Measurements from ENCODE around the gene LRBA.

The LRBA gene

DNA sequence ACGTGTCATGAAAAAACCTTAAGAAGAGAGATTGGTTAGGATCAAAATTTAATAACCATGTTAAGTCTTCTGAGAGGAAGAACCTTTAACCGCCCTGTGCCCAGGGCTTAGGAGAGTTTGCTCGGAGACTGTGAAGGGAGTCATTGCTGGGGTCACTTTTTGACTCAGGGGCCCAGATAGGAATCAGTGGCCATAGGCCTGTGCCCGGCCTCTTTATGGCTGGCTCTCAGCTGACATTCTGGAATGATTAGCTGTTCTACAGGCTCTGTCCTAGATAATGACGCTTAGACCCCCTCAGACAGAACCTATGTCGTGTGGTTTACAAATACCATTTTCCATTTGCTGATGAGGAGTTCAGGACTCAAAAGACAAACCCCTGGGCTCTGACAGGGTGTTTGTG, 762.8 kb downstream of the LRBA start:
- no peak for DNase-seq

DNA sequence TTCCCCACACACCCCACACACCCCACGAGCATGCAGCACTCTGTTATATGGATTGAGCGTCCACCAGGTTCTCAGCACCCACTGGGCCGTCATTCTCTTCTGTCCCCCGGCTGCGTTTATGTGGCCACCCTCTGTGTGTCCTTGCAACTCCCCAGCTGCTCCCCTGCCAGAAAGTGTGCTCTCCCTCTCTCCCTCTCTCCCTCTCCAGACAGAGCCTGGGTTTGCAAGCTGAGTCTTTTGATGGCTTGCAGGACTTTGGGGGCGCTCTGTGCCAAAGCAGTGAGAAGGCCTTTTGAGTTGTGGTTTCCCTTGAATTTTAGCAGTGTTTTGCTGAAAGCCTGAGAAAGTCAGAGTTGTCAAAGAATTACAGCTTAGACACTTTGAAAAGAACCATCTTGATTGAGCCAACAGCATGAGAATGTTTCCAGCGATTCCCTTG, 763.3 kb downstream of the LRBA start:
- DNase-seq, result no peak

DNA sequence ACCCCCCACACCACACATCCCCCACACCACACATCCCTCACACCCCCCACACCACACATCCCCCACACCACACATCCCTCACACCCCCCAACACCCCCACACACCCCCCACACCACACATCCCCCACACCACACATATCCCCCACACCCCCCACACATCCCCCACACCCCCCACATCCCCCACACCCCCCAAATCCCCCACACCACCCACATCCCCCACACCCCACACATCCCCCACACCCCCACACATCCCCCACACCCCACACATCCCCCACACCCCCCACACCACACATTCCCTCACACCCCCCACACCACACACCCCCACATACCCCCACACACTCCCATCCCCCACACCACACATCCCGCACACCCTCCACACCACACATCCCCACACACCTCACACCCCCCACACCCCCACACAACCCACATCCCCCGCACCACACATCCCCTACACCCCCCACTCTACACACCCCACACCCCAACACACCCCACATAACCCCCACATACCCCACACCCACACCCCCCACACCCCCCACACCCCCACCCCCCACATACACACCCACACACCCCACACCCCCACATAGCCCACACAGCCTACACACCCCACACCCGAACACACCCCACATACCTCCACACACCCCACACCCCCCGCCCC, 764.0 kb downstream of the LRBA start:
- DNase-seq, result no peak

DNA sequence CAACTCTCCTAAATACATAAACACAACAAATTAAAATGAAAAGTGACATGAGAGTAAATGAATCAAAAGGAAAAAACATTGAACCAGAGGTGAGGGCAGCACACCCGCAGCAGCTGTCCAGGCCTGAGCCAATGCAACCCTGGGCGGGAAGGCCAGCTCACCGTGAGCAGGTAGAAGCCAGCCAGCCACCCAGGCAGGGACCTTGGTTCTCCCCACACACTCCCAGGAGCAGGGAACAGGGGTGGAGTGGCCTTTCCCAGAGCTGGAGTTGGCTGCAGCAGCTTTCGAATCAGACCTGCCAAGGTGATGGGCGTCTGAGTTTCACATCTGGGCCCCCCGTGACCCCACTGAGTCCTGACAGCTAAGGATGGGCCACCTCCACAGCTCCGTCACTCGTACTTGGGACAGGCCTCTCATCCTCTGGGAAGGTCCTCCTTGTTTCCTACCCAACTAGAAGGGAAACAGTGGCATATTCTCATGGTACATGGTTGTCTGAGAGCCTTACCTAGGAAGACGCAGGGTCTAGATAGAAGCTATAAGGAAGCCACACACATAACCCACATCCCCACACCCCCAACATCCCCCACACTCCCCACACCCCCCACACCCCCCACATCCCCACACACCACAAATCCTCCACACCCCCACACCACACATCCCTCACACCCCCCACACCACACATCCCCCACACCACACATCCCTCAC, 764.6 kb downstream of the LRBA start:
- no peak for DNase-seq

DNA sequence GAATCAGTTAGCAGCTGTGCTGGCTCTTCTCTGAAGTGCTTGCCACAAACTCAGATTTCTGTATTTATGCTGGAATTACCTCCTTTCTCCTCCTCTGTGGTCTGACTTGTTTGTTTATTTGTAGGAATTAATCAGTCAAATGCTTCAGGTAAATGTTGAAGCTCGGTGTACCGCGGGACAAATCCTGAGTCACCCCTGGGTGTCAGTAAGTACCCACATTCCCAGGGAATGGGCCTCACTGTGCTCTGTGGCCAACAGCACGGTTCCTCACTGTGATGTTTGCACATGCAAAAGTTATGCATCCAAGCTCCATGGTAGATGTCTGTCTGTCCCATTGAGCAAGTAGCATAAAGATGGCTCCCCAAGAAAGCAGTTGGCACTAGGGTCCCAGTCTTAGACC, 766.9 kb downstream of the LRBA start:
- DNase-seq, result no peak

DNA sequence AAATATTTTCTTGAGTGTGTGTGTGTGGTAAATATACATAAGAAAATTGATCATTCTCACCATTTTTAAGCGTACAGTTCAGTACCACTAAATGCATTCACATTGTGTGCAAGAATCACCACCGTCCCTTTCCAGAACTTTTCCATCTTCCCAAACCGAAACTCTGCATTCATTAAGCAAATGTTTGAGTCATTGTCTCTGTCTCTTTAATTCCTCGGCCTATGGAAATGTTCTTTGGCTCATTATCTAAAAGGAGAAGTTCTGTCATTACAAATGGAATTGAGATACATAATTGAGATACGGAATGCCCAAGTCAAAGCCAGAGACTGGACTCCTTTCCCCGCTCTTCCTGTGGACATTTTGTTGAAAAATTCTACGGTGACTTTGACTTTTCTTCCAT, 767.9 kb downstream of the LRBA start:
- DNase-seq, result no peak

DNA sequence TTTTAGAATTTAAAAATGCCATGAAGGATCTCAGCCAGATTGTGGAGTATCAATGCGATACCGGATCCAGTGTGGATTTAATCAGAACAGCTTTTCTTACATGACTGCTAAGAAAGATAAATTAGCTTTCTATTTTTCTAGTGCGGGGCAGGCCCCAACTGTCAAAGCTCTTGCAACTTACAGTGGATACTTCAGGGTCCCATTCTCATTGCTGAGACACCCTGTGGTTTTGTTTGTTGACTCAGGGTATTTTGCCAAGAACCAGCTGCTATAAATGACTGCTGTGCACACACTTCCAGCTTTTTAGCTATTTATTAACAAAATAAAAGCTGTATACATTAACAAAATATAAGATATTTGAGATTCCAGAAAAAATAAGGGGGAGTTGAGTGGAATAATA, 770.5 kb downstream of the LRBA start:
- DNase-seq, result no peak

DNA sequence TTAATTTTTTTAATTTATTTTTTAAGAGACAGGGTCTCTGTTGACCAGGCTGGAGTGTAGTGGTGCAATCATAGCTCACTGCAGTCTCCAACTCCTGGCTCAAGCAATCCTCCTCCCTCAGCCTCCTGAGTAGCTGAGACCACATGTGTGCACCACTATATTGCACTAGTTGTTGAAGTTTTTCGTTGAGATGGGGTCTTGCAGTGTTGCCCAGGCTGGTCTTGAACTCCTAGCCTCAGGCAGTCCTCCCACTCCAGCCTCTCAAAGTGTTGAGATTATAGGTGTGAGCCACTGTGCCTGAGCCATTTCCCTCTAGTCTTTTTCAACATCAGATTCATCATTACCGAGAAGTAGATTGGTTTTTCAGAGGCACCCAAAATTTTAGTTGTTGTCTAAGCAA, 771.2 kb downstream of the LRBA start:
- no peak for DNase-seq

DNA sequence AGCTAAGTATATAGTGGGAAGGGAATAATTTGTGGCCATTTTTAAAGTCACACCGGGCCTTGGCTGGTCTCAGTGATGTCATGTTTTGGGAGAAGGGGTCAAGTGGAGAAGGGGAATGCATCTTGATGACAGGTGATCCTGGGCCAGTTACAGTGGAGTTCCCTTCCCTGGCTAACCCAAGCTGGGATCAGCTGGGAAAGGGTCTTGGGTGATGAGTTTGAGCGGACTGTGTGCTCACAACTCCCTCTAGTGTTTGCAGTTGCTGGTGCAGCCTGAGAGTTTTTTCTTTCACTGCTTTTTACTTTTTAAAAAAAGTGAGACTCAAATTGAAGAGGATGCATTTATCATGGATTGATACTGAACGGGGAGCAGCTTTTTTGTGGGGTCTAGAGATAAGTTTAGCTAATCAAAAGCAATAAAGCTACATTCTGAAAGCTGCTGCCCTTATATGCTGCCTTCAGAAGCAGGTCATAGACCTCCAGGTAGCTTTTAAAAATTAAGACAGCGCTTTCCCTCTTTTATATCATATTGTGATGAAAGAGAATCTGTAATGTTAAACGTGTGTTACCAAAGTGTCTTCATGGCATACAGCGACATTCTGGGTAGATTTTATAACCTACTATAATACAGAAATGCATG, 772.1 kb downstream of the LRBA start:
- DNase-seq, result no peak

DNA sequence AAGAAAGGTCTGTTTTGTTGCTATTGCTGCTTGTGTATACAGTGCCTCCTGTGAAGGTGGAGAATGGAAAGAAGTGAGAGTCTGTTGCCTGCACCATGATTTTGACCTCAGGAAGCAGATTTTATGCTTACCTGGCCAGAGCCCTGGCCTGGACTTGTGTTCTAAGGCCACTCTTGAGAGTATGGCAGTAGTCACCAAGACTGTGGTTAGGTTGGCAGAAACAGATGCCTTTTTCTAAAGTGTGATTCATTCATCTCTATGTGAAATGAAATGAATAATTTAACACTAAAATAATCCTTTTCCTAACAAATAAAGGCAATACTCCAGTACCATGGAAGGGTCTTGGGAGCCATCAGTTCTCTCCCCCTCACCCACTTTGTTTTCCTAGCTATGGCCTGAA, 775.1 kb downstream of the LRBA start:
- no peak for DNase-seq

DNA sequence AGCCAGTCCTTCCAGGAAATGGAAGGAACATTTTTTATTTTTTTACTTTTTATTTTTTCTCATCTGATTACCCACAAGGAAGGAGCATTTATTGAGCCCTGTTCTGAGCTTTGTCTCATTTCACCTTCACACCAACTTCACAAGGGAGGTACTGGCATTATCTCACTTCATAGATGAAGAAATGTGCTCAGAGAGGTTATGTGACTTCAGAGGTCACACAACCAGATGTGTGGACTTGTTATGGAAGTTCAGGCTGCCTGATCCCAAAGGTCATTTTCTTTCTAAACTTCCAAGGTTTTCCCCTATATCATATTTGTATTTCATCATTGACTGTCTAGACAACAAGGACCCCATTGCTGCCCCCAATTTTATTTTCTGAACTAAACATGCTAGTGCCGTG, 776.5 kb downstream of the LRBA start:
- no peak for DNase-seq

DNA sequence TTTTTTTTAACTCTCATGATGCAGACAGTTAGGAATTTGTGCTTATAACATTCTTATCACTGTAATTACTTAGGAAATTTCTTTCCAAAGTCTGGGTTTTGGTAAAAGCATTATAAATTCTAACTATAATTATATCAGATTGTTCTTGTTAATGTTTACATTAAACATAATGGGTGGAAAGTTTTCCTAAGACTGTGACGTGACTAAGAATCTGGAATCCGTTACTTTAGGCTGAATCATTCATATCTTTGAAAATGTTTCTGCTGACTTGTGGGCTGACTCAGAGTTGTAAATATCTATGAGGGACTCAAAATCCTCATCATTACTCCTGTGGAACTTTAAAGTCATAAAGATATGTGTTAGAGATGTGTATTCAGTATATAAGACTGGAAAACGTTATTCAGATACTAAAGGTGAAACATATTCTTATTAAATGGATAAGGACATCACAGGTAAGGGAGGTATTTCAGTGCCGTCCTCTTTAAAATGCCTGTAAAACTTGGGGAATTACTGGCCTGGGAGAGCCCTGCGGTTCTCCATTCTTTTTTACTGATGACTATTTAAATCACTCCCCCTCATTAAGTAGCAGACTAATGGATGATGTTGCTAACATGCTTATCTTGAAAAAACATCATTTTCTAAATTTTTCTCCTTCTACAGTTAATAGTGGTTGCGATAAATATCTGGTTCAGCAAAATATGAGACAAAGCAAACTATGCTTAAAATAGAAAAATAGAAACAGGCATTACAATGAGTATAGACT, 777.8 kb downstream of the LRBA start:
- DNase-seq, result no peak

DNA sequence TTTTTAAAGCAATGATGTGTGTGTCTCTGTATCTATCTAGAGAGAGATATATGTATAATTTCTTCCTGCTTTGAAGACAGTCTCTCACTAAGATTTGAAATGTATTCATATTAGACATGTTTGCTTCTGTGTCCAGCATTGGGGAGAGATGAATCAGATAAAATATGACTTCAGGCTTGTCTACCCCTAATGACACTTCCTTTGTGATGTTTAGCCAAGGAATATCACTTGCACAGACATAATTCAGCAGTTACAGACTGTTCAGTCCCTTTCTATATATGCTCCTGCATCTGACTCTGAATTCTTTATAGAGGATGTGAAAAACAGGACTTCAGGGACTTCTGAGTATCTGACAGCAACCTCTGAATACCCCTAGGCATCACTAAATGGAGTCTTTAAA, 778.5 kb downstream of the LRBA start:
- DNase-seq, result no peak

DNA sequence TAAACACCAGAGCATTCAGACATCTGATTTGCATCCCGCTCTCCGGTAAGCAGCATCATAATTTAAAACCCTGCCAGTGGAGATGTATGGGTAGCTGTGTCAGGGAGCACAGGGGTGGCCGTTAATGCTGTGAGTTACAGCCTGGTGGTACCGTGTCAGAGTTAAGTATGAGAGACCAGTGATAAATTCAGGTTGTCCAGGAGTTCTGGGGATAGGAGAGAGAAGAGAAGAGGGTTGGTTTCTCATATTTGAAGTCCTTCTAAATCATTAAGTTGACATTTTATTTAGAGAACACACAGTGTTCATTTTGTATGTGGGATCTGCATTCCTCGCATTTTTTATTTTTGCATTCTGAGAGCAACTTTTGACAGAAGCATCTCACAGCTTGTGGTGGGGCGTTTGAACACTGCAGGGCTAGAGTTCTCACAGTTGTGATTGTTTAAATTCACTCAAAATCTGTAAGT, 779.2 kb downstream of the LRBA start:
- no peak for DNase-seq

DNA sequence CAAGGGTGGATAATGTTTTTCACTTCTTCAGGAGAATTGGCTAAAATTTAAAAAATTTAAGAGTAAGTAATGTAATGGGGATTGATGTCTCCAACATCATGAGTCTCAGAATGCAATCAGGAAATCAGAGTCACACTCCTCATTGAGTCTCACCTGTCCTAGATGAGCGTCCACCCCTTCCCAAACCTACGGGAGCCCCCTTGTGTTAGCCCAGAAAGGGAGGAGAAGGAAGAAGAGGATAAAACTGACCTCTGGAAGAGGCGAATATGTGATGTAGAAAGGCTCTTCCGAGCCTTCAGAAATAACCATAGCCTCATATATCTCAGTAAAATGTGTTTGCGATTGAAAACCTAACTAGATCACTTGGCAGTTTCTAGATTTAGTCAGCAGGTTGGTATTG, 779.8 kb downstream of the LRBA start:
- no peak for DNase-seq

DNA sequence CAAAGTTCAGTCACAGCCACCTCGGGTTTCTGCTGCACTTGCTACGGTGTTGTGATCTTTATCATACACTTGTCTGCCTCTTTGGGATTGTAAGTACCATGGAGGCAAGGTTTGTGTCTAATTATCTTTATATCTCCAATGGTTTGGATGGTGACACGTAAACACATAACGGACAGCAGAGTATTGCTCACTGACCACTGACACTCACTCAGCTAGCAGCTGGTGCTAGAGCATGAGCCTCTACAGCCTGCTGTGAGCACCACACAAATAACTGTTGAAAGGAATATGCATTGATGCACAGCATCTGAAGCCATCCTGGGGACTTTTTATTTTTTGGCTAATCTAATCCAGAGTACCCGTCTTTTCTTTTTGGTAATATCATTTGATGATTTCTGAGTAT, 780.8 kb downstream of the LRBA start:
- no peak for DNase-seq

DNA sequence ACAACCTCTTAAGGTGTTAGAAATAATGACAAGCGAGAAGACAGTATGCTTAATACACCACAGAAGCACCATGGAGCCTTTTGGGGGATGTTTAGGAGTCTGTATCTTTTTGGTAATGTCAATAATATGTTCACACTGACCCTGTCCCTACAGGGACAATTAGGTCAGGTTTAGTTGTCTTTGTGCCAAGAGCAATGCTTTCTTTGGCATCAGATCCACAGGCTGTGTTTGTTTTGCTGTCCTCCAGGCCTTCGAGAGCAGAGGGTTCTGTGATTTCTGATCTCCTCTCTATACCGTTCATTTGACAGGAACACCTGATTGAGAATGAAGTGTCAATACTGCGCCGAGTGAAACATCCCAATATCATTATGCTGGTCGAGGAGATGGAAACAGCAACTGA, 783.1 kb downstream of the LRBA start:
- DNase-seq, result no peak

DNA sequence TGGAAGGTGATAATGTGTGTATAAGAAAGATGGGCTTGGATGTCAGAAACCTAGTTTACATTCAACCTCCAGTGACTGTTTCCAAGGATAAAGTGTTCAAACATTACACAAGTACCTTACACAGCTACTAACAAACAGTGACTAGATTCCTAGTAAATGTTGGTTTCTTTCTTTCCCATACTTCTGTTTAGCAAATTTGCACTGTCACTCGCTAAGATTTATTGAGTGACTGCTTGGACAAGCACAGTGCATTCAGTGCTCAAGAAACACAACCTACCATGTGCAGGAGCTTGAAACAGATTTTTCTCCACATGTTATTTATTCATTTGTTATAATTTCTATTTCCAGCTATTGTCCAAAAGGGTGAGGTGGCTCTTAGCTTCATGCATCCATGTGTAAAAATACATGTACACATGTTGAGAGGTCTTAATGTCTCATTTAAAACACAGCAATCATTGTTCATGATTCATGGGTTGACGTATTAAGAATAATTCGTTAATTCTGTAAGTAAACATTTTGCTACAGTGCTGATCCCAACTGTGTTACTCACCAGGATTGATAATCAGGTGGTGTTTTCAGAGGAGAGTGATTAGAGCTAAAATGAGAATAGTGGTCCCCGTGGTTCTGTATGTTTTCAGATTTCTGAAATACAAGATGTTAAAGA, 783.8 kb downstream of the LRBA start:
- no peak for DNase-seq

DNA sequence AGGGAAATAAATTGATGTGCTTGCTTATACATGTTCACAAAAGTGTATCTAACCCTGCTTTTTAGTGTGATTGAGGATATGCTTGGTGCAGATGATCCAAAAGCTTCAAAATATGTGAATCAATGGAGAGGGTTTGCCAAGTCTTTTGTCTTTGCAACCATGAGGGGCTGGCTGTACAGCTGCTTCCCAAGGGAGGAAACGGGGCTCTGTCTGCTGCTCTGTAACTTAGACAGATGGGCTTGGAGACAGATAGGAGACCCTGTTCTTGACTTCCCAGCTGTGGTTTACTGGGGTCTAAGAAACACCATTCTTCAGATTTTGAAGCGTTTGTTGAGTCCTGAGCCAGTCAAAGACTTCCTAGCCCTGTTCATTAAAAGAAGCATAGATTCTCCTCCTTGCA, 784.5 kb downstream of the LRBA start:
- DNase-seq, result no peak

DNA sequence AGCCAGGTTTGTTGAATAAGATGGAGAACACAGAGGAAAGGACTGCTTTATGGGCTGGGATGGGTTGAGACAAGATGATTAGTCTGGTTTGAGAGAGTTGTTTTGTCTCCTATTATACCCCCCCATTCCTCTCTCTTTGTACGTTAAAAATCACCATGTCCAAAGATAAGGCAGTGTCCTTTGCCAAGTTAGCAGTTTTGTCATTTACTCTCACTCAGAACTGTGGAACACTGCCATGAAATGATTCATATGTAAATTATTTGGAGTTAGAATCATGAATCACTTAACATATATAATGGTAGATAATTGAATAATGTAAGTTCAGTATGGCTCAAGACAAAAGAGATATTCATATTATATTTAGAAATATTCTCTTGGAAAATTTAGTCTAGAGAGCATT, 785.6 kb downstream of the LRBA start:
- DNase-seq, result no peak

DNA sequence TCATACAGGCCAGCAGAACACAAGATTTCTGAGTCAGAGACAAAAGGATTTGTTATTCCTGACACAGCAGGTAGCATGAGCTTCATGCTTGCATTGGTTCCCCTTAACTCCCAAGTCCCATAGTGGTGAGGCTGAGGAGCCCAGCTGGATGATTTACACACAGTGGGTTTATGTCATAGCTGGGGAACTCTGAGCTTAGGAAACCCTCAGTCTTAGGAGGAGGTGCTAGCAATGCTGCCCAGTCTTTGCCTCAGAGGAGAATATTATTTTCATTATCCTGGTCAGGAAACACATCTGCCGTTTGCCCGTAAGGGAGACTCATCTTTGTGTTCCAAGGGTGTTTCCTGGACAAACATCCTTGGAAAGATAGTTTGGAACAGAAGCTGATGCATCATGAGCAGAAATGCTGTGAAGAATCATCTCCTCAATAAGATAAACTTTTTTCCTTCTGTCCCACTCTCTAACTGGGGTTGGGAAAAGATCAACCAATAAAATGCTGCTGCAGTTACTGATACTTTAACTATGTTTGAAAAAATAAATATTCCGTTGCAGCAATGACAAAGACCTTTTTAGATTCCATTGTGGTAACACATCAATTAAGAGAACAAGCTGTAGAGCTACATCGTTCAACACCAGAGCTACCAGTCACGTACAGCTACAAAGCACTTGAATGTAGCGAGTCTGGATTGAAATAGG, 790.0 kb downstream of the LRBA start:
- DNase-seq, result no peak

DNA sequence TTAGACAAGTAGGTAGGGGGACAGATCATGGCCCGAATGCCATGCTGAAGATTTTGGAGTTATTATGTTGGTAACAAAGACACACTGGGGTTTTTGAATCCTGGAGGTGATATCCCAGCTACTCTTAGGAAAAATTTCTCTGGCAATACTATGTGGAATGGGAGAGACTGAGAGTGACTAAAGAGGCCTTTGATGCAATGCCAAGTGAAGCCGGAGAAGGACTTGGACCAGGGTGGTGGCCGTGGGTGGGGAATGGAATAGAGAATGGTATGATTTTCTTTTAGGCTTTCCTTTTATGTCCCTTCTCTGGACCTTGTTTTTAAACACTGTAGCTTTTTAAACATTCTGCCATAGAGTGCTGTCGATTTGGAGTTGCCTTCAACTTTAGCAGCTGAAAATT, 795.2 kb downstream of the LRBA start:
- no peak for DNase-seq

Data from cerebellar nuclear complex (tissue), 1 donor.